GM21576 (cell line): ENCODE measurements around the gene LRFN3.
"Not testable (repeated sequence)": the region's sequence is repeated elsewhere in the genome, so short reads cannot be mapped to it uniquely, and the experiment has no call there.

Source experiments
- ATAC-seq: cut with Tn5 transposase; IDR thresholded peaks from one replicate; pipeline ENCODE4 v1.9.1; 2021; ENCODE audit warnings: mild to moderate bottlenecking, moderate library complexity; ENCODE audit not compliant: unreplicated experiment

The LRFN3 gene

DNA sequence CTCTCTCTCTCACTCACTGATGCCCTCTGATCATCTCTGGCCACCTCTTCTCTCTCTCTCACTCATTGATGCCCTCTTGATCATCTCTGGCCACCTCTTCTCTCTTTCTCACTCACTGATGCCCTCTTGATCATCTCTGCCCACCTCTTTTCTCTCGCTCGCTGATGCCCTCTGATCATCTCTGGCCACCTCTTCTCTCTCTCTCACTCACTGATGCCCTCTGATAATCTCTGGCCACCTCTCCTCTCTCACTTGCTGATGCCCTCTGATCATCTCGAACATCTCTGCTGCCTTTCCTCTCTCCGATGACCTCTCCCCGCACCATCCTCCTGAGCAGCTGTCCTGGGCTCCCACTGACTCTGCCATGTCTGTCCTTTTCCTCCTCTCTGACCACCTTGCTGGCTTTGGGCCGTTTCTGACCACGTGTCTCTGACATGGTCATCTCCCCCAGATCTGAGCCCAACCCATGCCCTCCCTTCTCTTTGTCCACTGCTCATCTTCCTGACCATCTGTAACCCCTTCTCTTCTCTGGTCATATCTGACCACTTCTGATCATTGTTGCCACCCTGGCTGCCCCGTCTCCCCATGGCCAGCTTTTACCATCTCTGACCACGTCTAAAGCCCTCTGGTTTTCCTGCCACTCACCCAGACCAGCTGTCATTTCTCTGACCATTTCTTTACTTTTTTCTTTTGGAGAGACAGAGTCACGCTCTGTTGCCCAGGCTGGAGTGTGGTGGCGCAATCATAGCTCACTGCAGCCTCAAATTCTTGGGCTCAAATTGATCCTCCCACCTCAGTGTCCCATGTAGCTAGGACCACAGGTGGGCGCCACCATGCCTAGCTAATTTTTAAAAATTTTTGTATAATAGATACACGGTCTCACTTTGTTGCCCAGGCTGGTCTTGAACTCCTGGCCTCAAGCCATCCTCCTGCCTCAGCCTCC lies 2.4 kb downstream of the LRFN3 start:
- no peak for ATAC-seq

DNA sequence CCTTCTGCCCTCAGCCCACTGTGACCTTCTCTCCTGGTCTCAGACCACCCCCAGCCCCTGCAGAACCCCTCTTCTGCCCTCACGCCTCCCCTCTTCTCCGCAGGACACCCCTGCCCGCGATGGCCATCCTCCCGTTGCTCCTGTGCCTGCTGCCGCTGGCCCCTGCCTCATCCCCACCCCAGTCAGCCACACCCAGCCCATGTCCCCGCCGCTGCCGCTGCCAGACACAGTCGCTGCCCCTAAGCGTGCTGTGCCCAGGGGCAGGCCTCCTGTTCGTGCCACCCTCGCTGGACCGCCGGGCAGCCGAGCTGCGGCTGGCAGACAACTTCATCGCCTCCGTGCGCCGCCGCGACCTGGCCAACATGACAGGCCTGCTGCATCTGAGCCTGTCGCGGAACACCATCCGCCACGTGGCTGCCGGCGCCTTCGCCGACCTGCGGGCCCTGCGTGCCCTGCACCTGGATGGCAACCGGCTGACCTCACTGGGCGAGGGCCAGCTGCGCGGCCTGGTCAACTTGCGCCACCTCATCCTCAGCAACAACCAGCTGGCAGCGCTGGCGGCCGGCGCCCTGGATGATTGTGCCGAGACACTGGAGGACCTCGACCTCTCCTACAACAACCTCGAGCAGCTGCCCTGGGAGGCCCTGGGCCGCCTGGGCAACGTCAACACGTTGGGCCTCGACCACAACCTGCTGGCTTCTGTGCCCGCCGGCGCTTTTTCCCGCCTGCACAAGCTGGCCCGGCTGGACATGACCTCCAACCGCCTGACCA lies 3.3 kb downstream of the LRFN3 start:
- ATAC-seq, result no peak

DNA sequence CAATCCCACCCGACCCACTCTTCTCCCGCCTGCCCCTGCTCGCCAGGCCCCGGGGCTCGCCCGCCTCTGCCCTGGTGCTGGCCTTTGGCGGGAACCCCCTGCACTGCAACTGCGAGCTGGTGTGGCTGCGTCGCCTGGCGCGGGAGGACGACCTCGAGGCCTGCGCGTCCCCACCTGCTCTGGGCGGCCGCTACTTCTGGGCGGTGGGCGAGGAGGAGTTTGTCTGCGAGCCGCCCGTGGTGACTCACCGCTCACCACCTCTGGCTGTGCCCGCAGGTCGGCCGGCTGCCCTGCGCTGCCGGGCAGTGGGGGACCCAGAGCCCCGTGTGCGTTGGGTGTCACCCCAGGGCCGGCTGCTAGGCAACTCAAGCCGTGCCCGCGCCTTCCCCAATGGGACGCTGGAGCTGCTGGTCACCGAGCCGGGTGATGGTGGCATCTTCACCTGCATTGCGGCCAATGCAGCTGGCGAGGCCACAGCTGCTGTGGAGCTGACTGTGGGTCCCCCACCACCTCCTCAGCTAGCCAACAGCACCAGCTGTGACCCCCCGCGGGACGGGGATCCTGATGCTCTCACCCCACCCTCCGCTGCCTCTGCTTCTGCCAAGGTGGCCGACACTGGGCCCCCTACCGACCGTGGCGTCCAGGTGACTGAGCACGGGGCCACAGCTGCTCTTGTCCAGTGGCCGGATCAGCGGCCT lies 4.1 kb downstream of the LRFN3 start:
- no peak for ATAC-seq

DNA sequence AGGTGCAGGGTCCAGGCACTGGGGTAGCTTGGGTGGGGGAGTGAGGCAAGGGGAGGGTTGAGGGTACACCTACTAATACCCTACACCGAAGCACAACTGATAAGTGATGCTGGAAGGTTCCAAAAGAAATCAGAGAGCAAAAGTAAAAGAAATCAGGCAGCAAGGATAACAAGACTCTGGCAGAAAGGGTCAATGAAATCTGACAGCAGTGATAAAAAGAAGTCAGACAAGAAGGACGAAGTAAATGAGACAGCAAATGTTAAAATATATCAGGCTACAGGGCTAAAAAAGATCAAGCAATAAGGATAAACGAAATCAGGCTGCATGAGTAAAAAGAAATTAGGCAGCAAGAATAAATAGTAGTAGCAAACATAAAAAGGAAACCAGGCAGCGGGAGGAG lies 4.7 kb downstream of the LRFN3 start:
- ATAC-seq, result no peak

DNA sequence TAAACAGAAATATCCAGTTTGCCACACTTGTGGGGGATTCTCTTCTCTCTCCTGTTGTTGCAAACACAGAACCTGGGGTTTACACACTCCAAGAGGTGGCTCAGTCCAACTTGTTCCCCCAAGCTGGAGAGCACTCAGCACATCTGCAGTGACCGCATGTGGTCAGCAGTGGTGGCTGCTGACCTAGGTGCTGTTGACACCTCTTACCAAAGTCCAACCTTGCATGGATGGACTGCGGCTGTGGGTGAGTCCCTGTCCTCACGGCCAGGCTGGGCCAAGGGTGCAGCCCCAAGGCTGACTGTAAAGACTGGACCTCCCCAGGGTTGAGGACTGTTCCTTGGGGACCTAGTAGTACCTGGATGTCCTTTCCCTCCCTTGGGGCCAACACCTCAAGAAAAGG lies 6.1 kb downstream of the LRFN3 start:
- no peak for ATAC-seq

DNA sequence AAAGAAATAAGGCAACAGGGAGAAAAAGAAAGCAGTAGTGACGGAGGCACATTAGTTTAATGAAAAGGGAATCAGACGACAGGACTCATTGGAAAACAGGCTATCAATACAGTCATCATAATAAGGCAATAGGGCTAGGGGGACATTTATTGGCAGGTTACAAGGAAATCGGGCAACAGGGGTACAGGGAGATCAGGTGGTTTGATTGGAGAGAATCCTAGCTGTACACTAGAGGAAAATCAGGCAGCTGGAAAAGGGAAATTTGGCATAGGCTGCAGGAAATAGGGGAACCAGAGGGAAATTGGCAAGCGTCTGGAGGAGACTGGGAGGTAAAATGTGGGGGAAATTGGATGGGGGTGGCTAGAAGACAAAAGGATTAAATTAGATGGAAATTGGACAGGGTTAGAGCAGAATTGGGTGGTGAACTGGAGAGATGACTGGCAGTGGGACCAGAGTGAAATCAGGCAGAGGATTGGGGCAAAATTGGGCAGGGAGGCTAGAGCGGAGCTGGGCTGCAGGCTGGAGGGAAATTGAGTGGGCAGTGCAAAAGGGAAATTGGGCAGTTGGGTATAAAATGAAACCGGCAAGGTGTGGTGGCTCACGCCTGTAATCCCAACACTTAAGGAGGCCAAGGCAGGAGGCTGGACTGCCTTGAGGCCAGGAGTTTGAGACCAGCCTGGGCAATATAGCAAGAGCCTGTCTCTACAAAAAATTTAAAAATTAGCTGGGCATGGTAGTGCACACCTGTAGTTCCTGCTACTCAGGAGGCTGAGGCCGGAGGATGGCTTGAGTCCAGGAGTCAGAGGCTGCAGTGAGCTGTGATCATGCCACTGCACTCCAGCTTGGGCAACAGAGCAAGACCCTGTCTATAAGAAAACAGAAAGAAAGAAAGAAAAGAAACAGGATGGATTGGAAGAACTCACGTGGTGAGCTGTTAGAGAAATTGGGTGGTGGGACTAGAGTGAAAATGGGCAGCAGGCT lies 7.4 kb downstream of the LRFN3 start:
- no peak for ATAC-seq

DNA sequence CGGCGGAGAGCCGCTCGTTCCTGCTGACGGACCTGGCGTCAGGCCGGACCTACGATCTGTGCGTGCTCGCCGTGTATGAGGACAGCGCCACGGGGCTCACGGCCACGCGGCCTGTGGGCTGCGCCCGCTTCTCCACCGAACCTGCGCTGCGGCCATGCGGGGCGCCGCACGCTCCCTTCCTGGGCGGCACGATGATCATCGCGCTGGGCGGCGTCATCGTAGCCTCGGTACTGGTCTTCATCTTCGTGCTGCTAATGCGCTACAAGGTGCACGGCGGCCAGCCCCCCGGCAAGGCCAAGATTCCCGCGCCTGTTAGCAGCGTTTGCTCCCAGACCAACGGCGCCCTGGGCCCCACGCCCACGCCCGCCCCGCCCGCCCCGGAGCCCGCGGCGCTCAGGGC lies 8.4 kb downstream of the LRFN3 start:
- no peak for ATAC-seq

DNA sequence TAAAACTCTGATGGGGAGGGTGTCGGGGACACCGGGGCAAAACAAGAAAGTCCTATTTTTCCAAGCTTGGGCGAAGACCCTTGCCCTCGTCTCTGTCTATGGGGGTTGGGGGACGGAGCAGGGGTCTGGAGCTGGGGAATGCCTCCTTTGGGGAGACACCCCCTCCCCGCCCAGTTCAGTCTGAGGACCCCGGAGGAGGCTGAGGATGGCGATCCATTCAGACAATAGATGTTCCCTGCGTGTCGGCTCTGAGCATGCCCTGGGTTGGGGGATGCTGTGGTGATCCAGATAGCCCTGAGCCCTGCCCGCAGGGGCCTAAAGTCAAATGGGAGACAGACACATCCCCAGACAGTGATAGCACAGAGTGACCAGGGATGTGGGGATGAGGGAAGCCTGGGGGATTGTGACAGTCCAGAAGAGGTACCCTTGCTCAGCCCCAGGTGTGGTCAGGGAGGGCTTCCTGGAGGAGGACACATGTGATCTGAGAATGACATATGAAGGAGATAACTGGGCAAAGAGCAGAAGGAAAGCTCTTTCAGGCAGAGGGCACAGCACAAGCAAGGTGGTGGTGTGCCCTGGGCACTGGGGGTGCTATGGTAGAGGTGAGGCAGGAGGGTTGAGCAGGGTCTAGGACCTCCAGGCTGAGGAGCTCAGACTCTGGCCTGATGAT lies 9.1 kb downstream of the LRFN3 start:
- no peak for ATAC-seq

DNA sequence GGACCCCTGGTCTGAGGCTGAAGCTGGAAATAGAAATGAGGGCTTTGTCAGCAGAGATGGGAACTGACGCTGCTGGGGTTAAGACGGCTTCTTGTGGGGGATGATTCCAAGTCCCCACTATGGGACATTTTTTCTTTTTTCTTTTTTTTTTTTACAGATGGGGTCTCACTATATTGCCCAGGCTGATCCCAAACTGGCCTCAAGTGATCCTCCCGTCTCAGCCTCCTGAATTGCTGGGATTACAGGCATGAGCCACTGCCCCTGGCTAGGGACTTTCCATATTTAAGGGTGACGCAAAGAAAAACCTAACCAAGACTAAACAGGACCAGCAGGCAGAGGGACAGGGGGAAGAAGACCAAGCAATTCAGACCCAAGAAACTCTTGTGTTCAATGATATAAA lies 10.0 kb downstream of the LRFN3 start:
- no peak for ATAC-seq

DNA sequence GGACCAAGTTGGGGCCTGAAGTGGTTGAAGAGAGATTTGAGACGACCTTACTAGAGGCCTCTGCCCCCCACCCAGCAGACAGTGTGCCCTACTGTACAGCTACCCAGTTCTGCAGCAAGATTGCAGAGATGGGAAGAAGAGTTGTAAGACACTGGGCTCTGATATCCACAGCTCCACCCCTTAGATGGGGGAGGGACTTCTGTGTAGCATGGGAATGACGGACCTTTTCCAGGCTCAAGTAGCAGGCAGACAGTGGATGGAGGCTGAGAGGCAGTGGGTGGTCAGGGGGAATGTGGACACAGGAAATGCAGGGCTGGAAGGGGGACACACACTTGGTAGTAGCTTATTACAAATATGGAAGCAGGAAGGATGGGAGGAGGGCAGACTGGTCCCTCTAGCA lies 13.0 kb downstream of the LRFN3 start:
- ATAC-seq, result no peak

DNA sequence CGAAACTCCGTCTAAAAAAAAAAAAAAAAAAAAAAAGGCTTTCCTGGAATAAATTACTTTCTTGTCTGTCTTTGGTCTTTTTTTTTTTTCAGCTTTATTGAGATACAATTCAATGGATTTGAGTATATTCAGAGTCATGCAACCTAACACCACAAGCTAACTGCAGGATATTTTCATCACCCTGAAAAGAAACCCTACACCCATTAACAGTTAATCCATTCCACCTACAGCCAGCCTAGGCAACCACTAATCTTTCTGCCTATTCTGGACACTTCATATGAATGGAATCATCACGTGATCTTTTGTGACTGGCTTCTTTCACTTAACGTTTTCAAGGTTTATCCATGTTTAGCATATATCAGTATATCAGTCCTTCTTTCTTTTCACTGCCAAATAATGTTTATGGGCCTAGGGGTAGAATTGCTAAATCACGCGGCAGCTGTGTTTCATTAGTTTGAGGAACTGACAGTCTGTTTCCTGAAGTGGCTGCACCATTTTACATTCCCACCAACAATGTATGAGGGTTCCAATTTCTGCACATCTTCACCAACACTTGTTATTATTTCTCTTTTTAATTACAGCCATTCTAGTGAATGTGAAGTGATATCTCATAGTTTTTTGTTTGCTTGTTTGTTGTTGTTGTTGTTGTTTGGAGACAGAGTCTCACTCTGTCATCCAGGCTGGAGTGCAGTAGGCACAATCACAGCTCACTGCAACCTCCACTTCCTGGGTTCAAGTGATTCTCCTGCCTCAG lies 19.9 kb downstream of the LRFN3 start:
- ATAC-seq, result no peak

DNA sequence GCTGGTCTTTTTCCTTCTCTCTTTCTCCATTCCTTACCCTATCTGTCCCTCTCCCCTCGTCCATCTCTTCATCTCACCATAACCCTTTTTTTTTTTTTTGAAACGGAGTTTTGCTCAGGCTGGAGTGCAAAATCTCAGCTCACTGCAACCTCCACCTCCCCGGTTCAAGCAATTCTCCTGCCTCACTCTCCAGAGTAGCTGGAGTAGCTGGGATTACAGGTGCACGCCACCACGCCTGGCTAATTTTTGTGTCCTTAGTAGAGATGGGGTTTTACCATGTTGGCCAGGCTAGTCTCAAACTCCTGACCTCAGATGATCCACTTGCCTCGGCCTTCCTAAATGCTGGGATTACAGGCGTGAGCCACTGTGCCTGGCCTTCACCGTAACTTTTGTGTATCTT lies 21.2 kb downstream of the LRFN3 start:
- not testable (repeated sequence) for ATAC-seq

DNA sequence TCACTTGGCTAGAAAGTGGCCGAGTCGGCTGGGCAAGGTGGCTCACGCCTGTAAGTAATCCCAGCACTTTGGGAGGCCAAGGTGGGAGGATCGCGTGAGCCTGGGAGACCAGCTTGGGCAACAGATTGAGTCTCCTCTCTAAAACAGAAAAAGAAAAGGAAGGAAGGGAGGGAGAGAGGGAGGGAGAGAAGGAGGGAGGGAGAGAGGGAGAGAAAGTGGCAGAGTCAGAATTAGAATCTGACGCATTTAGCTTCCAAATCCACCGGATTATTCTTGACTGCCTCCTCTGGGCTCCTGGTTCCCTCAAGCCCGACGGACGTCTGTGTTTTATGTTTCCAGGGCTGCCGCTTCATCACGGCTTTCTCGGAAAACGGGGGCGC lies 22.5 kb downstream of the LRFN3 start:
- ATAC-seq, result no peak

DNA sequence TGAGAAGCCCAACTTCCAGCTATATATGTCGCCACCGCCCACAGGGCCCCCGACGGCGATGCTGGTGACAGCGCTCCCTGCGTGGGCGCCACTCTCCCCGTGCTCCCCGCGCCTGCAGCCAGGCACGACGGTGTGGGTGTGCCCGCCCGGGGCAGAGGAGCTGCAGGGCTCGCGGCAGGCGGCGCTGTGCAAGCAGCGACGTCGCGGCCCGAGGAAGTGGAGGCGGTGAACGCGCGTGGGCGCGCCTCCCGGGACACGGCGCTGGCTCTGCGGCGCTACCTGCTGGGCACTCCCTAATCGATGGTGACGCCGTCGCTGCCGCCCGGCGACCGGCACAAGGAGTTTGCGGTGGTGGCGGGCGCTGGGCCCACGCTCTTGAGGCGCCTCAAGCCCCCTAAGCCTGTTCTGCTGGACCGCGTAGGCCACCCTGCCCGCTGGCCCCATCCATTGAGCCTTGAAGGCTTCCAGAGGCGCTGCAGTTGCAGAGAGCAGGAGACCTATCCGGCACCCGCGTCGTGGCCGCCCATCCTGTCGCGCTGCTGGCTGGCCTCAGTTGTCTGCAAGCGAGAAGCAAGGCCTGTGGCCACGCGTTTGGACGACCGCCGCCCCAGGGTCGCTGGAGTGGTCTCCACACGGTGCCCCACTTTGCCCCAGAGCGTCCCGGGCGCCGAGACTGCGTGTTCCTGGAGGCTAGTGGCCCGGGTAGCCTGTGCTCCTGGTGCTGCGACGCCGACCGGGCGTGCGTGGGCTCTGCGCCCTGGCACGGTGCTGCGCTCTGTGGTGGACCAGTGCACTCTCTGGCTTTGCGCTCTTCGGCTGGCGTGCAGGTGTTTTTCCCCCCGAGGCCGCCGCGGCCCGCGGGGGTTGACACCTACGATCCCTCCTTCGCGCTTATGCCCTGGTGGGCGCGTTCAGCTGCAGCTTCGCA lies 23.1 kb downstream of the LRFN3 start:
- no peak for ATAC-seq

DNA sequence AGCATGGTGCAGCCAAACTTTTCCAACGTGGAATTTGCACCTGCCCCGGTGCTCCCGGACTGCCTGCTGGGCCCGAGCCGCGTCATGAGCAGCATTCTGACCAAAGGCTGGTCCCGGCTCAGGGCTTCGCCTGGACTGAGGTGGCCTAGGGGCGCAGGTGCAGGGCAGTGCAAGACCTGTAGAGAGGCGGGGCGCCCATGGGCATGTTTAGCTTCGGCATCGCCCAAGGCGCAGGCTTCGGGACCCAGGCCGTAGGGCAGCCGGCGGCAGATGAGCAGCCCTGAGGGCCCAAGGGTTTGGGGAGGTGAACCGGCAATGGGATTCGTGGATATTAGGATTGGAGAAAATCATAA lies 23.8 kb downstream of the LRFN3 start:
- no peak for ATAC-seq

DNA sequence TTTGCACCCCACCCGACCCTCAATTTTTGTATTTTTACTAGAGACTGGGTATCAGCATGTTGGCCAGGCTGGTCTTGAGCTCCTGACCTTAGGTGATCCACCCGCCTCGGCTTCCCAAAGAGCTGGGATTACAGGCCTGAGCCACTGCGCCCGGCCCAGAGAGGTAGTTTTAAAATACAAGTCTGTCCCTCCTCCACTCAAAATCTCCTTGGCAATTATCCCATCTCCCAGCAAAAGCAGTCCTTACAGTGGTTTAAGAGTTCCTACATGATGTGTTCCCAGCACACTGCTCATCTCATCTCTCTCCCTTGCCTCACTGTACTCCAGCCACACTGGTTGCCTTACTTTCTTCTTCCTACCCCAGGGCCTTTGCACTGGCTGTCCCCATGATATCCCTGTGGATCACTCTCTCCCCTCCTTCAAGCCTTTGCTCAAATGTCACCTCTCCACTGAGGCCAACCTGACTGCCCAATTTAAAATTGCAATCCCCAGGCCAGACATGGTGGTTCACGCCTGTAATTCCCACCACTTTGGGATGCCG lies 24.3 kb downstream of the LRFN3 start:
- ATAC-seq, result no peak

DNA sequence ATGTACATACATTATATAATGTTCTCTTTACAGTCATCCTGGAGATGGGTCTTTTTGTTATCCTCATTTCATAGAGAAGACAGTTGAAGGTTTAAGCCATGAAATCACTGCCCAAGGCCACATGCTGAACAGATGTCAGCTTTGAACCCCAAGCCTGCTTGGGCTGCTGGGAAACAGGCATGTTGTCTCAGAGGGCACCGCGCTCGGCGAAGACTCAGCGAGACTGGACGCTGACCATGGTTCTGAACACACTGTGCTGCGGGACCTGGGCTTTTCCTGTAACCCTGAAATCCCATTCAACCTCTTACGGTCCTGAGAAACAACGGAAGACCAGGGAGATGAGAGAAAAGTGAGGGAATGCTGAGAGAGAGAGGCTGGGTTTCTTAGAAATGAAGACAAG lies 27.3 kb downstream of the LRFN3 start:
- no peak for ATAC-seq

DNA sequence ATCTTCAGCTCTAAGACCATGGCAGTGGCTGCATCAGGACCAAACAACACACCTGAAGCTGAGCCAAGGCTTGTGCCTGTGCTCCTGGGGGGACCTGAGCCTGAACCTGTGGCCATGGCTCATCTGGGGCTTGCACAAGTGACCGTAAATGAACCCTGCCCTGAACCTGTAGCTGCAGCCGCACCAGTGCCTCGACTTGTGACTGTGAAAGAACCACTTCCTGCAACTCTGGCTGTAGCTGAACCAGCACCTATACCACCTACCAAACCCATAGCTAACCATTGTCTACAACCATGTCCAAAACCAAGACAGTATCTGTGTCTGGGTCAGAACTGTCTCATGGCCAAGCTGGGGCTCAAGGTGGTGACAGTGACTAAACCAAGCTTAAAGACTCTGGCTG lies 30.6 kb downstream of the LRFN3 start:
- ATAC-seq, result no peak
